Measurements from ENCODE around the gene DCANP1. TPM values are rescaled to one million over a fixed set of nuclear protein-coding genes. Genes with fewer than 3 reads are reported as not detected.
"Not testable (repeated sequence)": the region's sequence is repeated elsewhere in the genome, so short reads cannot be mapped to it uniquely, and the experiment has no call there.

Gene DCANP1, protein sequence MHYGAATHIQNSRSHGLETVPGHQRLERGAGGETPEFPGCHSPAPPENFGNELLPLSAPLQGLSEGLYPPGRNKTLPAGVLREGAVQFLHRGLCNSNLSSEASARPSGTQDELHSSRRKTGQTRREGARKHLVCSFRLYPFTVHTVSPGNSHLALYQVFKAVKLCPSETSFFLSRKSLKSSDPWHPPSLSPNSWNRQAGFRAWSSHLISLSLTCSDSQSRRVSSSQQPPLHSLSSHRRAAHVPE
- total RNA-seq (not detected), polyA plus RNA-seq (not detected)

DNA sequence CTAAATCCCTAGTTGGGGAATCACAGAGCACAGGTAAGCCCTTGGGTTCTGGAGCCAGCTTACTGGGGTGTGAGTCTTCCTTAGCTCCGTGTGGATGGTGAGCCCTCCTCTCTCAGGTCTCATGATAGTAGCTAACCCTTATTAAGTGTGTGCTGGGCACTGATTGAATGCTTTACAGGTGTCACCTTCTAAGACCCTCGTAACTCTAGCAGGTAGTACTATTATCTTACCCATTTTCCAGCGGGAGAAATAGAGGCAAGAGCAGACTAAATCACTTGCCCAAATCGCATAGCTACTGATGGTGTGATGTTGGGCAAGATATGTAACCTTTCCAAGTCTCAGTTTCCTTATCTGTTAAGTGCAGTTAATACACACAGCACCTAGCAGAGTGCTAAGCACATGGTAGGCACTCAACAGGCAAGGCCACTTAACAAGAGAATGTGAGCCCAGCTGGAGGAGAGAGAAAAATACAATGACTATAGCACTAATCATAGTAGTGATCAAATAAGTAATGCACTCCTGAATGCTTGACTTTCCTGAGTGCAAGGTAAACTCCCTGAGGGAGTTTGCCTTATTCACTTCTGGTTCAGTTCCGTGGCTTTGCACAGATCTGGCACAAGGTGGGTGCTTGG lies at the start of gene DCANP1:
Gene DCANP1 (minus strand): TSS at position 51 of the 632 bp plus-strand sequence. CDS start 240 bp downstream, outside the sequence.
- Histone ChIP-seq H3K36me3 (no peaks in the 10 kb centered on the region), H3K27ac (no peak within 1 kb of the TSS), H3K4me1 (no peaks in the 10 kb centered on the region), H3K27me3 (no peaks in the 10 kb centered on the region), H3K9me3 (no peaks in the 10 kb centered on the region), H3K4me3 (no peak within 1 kb of the TSS)
- no peak for DNase-seq
- WGBS, 2 donors: 67 to 79% methylated on average over 5 of the region's 5 CpGs
- ATAC-seq: no peak
- intact Hi-C loops (cut with DNase I): no loop called here
- TF ChIP-seq, protein P1, sequence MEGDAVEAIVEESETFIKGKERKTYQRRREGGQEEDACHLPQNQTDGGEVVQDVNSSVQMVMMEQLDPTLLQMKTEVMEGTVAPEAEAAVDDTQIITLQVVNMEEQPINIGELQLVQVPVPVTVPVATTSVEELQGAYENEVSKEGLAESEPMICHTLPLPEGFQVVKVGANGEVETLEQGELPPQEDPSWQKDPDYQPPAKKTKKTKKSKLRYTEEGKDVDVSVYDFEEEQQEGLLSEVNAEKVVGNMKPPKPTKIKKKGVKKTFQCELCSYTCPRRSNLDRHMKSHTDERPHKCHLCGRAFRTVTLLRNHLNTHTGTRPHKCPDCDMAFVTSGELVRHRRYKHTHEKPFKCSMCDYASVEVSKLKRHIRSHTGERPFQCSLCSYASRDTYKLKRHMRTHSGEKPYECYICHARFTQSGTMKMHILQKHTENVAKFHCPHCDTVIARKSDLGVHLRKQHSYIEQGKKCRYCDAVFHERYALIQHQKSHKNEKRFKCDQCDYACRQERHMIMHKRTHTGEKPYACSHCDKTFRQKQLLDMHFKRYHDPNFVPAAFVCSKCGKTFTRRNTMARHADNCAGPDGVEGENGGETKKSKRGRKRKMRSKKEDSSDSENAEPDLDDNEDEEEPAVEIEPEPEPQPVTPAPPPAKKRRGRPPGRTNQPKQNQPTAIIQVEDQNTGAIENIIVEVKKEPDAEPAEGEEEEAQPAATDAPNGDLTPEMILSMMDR (IDR thresholded peaks at IDR 0.05): no peak
- FAIRE-seq: no peak

DNA sequence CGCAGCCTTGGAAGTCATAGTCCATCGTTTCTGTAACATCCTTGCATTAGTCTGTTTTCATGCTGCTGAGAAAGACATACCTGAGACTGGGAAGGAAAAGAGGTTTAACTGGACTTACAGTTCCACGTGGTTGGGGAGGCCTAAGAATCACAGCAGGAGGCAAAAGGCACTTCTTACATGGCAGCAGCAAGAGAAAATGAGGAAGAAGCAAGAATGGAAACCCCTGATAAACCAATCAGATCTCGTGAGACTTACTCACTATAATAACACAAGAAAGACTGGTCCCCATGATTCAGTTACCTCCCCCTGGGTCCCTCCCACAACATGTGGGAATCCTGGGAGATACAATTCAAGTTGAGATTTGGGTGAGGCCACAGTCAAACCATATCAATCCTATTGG lies 48.4 kb upstream of the DCANP1 start:
- ATAC-seq; H3K4me3 ChIP-seq; DNase-seq; H3K27ac ChIP-seq; FAIRE-seq; intact Hi-C loops (cut with DNase I); H3K36me3 ChIP-seq; H3K9me3 ChIP-seq; H3K4me1 ChIP-seq: not testable (repeated sequence)
- 57 to 65% methylated on average over 4 of the region's 4 CpGs for WGBS, 2 donors
- peaks cover 0 to 13% (median 2%) of the 10 kb centered on the region in 4 donors for H3K27me3 ChIP-seq

DNA sequence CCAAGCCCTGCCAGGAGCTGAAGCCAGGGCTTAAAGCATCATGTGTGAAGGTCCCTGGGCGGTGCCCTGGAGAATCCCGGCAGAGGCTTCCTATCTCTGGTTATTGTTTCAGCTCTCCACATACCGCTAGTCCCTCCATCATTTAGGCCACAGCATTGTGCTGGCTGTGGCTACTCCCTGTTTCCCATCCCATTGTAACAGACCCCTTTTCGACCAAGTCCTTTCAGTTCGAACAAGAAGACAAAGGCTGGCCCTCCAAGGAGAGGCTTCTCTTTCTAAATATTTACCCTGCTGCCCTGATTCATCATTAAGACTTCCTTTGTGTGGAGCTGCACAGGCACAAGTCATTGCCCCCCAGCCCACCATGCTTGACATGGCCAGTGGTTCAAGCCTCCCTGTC lies 47.0 kb upstream of the DCANP1 start:
- intact Hi-C loops (cut with DNase I): no loop called here
- Histone ChIP-seq H3K27ac (no peak overlapping the region), H3K4me3 (no peak overlapping the region), H3K36me3 (no peaks in the 10 kb centered on the region), H3K27me3 (peaks cover 0 to 14% (median 6%) of the 10 kb centered on the region in 4 donors), H3K9me3 (no peaks in the 10 kb centered on the region), H3K4me1 (peaks cover 0 to under 1% (median 0%) of the 10 kb centered on the region in 3 donors)
- TF ChIP-seq, protein P1 (IDR thresholded peaks at IDR 0.05): no peak
- ATAC-seq (no peak), FAIRE-seq (no peak), DNase-seq (no peak)
- 51 to 62% methylated on average over 5 of the region's 5 CpGs for WGBS, 2 donors

DNA sequence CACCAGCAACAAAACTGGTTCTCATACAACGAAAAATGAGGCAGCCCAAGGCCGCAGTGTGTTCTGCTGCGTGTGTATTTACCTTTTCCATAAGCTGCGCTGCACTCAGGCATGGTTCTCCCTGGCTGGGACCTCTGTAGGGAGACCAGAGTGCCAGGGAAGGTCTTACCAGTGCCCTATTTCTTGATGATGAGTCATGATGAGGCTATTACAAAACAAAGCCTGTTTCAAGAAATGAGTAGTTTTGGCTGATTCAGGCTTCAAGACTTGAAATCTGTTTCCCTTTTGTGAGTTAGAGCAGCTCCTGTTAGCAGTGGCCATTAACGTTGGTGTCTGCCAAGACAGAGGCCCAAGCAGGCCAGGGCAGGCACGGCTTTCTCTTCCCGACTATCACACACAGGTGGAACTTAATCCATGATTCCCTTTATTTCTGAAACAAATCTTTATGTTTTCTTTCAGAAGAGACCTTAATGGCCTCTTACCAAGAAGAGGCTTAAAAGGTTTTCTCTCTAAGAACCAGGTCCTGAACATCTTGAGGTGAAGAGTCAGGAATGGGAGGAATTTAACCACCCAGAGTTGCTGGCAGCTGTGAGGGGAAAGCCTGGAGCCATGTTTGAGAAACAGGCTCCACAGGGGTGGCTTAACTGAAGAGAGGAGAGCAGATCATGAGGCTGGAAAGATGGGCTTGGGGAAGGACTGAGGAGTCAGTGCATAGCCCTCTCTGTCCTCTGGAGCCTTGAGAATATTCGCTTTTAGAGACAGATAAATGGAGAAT lies 46.4 kb upstream of the DCANP1 start:
- H3K27me3 ChIP-seq: peaks cover 0 to 14% (median 6%) of the 10 kb centered on the region in 4 donors
- H3K27ac ChIP-seq: no peak overlapping the region
- no peaks in the 10 kb centered on the region for H3K9me3 ChIP-seq
- intact Hi-C loops (cut with DNase I): no loop called here
- WGBS, 2 donors: 61 to 76% methylated on average over 8 of the region's 8 CpGs
- TF ChIP-seq, protein P1 (IDR thresholded peaks at IDR 0.05): no peak
- H3K4me3 ChIP-seq: no peak overlapping the region
- FAIRE-seq: no peak
- H3K4me1 ChIP-seq: peaks cover 0 to 6% (median 2%) of the 10 kb centered on the region in 3 donors
- no peaks in the 10 kb centered on the region for H3K36me3 ChIP-seq
- ATAC-seq: peak in 1 of 4 donors; percentile 36
- no peak for DNase-seq

DNA sequence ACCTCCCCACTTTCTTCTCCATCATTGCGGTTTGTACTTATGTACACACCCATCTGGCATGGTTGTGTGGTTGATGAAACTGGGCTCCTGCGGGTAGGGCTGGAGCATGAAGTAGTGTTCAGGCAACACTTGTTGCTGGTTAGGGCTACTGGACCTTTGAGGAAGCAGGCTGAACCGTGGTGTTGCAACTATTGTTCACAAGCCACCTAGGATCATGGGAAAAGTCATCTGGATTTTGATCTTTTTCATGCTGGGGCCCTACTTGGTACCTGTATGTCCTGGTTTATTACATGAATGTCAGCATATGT lies 45.1 kb upstream of the DCANP1 start:
- 36% methylated on average over 3 of the region's 3 CpGs for WGBS, 2 donors

More for the DNA sequence above, 45.1 kb upstream of the DCANP1 start:
- intact Hi-C loops (cut with DNase I): no loop called here
- H3K4me3 ChIP-seq: no peak overlapping the region
- H3K4me1 ChIP-seq: peaks cover 0 to 9% (median 3%) of the 10 kb centered on the region in 3 donors
- FAIRE-seq: no peak
- TF ChIP-seq, protein P1 (IDR thresholded peaks at IDR 0.05): no peak
- no peaks in the 10 kb centered on the region for H3K36me3 ChIP-seq
- H3K9me3 ChIP-seq: no peaks in the 10 kb centered on the region
- no peak overlapping the region for H3K27ac ChIP-seq
- H3K27me3 ChIP-seq: peaks cover 0 to 14% (median 6%) of the 10 kb centered on the region in 4 donors
- DNase-seq: no peak
- no peak for ATAC-seq

Measured in pancreas (tissue), 10 donors.